Endodermal cell (in vitro differentiated cells): ENCODE measurements around the gene TMEM109. TPM values are rescaled to one million over a fixed set of nuclear protein-coding genes. Genes with fewer than 3 reads are reported as not detected.

ENCODE experiments used
- DNase-seq: peaks from one replicate; pipeline ENCODE4 v3.0.0-alpha.2; 2017
- H3K27ac ChIP-seq: 2 replicates; pipeline ENCODE4 v1.5.1; 2013; ENCODE audit warnings: mild to moderate bottlenecking, low read depth, low read length, moderate library complexity
- H3K27me3 ChIP-seq: 2 replicates; pipeline ENCODE4 v1.6.1; 2013; ENCODE audit warnings: mild to moderate bottlenecking, low read length, moderate library complexity; ENCODE audit not compliant: insufficient read depth, control insufficient read depth, poor library complexity, severe bottlenecking
- H3K36me3 ChIP-seq: 2 replicates; pipeline ENCODE4 v1.7.0; 2013; ENCODE audit warnings: mild to moderate bottlenecking, low read length, moderate library complexity; ENCODE audit not compliant: control insufficient read depth, insufficient read depth
- H3K4me1 ChIP-seq: one replicate; pipeline ENCODE4 v1.7.0; 2013; ENCODE audit warnings: low read length; ENCODE audit not compliant: control insufficient read depth, insufficient read depth
- H3K4me3 ChIP-seq: 2 replicates; pipeline ENCODE4 v1.5.1; 2013; ENCODE audit warnings: mild to moderate bottlenecking, low read length, moderate library complexity
- H3K9ac ChIP-seq: 2 replicates; pipeline ENCODE4 v1.6.1; 2013; ENCODE audit warnings: mild to moderate bottlenecking, low read length, moderate library complexity; ENCODE audit not compliant: poor library complexity, severe bottlenecking; ENCODE audit errors: extremely low read depth
- H3K9me3 ChIP-seq: 2 replicates; pipeline ENCODE4 v1.6.1; 2013; ENCODE audit warnings: mild to moderate bottlenecking, low read length, moderate library complexity; ENCODE audit not compliant: control insufficient read depth
- H3K27ac Mint-ChIP-seq: 2 replicates; pipeline ENCODE4 v1.8.0; 2020; ENCODE audit warnings: mixed read lengths
- H3K27me3 Mint-ChIP-seq: 2 replicates; pipeline ENCODE4 v1.8.0; 2021; ENCODE audit warnings: mild to moderate bottlenecking, mixed read lengths; ENCODE audit not compliant: insufficient read depth
- H3K36me3 Mint-ChIP-seq: 2 replicates; pipeline ENCODE4 v1.8.0; 2020; ENCODE audit warnings: low read depth, mixed read lengths
- H3K4me1 Mint-ChIP-seq: 2 replicates; pipeline ENCODE4 v1.8.0; 2020; ENCODE audit warnings: mixed read lengths
- H3K4me3 Mint-ChIP-seq: 2 replicates; pipeline ENCODE4 v1.8.0; 2020; ENCODE audit warnings: mild to moderate bottlenecking, moderate library complexity, mixed read lengths
- H3K9me3 Mint-ChIP-seq: 2 replicates; pipeline ENCODE4 v1.8.0; 2020; ENCODE audit warnings: mild to moderate bottlenecking, mixed read lengths
- WGBS, 2 experiments: methylation state at CpG; one replicate each; pipeline versions ENCODE4 v1.1.5 to v1.1.7; 2013; ENCODE audit warnings: missing lambda C conversion rate in 2 of 2, mixed read lengths in 1 of 2; ENCODE audit not compliant: insufficient coverage in 1 of 2, insufficient read length in 1 of 2; 5-methylcytosine and 5-hydroxymethylcytosine counted together
- total RNA-seq, 2 donors: library from RNA; stranded (reverse); fragmentation: NEBNext Ultra II Directional in 1 of 2; extraction: Animal tissue kit (Norgen Biotek cat#: 25700) in 1 of 2; gene quantifications; 2 replicates in 1 of 2; 3 replicates in 1 of 2; pipeline ENCODE4 v1.2.1, GENCODE V29; 2021
- TF ChIP-seq, protein P1 (sequence below): fragments of 200-600 bp; sonication (generic); conservative IDR thresholded peaks from 2 replicates; pipeline ENCODE4 v1.5.0; 2021; ENCODE audit warnings: antibody characterized with exemption, mild to moderate bottlenecking

TMEM109 gene
- total RNA-seq, 2 donors from 2014 or later = 41.4 to 56.8 TPM

GRCh38 chr11:60895687-60896086, 18.3 kb upstream of the TMEM109 start:
- Histone ChIP-seq H3K27me3 (no peaks in the 10 kb centered on the region), H3K27ac (no peak overlapping the region), H3K4me3 (no peak overlapping the region), H3K4me1 (no peaks in the 10 kb centered on the region), H3K36me3 (peaks cover 83% of the 10 kb centered on the region), H3K9ac (no peak overlapping the region), H3K9me3 (no peaks in the 10 kb centered on the region)
- H3K27me3 Mint-ChIP-seq = no peaks in the 10 kb centered on the region
- H3K4me1 Mint-ChIP-seq = no peaks in the 10 kb centered on the region
- no peak overlapping the region for H3K4me3 Mint-ChIP-seq
- H3K9me3 Mint-ChIP-seq = no peaks in the 10 kb centered on the region
- DNase-seq = no peak
- TF ChIP-seq, protein P1, sequence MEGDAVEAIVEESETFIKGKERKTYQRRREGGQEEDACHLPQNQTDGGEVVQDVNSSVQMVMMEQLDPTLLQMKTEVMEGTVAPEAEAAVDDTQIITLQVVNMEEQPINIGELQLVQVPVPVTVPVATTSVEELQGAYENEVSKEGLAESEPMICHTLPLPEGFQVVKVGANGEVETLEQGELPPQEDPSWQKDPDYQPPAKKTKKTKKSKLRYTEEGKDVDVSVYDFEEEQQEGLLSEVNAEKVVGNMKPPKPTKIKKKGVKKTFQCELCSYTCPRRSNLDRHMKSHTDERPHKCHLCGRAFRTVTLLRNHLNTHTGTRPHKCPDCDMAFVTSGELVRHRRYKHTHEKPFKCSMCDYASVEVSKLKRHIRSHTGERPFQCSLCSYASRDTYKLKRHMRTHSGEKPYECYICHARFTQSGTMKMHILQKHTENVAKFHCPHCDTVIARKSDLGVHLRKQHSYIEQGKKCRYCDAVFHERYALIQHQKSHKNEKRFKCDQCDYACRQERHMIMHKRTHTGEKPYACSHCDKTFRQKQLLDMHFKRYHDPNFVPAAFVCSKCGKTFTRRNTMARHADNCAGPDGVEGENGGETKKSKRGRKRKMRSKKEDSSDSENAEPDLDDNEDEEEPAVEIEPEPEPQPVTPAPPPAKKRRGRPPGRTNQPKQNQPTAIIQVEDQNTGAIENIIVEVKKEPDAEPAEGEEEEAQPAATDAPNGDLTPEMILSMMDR = no peak
- H3K27ac Mint-ChIP-seq = no peak overlapping the region
- 96% methylated on average over 5 of the region's 5 CpGs; no CpG with 5 or more reads in 1 of the 2 experiments for WGBS, 2 experiments
- H3K36me3 Mint-ChIP-seq = peaks cover 63% of the 10 kb centered on the region

DNA sequence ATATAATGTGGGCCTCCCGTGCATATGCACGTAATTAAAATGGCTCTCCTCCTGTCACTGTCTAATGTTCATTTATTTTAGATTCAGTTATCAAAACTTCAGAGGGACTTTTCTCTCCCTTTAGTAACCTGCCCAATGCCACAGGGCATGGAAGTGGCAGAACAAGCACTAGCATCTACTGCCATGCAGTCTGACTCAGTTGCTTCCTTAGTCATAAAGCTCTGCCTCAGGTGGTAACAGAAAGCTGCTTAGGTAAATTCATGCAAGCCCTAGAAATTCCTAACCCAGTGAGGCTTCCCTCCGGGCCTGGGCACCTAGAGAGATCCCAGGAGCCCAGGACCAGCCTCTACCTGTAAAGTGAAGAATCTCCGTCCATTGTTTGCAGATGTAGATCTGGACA, 16.5 kb upstream of the TMEM109 start:
- no peaks in the 10 kb centered on the region for H3K4me1 Mint-ChIP-seq
- no peaks in the 10 kb centered on the region for H3K27me3 Mint-ChIP-seq
- H3K36me3 ChIP-seq = peaks cover 88% of the 10 kb centered on the region

GRCh38 chr11:60899046-60899936, 14.7 kb upstream of the TMEM109 start:
- Histone ChIP-seq H3K4me1 (no peaks in the 10 kb centered on the region), H3K36me3 (peaks cover 89% of the 10 kb centered on the region), H3K9ac (no peak overlapping the region), H3K27ac (no peak overlapping the region), H3K4me3 (no peak overlapping the region), H3K27me3 (no peaks in the 10 kb centered on the region), H3K9me3 (no peaks in the 10 kb centered on the region)
- TF ChIP-seq, protein P1 = peak; percentile 96
- H3K27ac Mint-ChIP-seq = peak overlapping the region; percentile 78
- H3K4me3 Mint-ChIP-seq = no peak overlapping the region
- WGBS, 2 experiments = 57 to 71% methylated on average over 10 to 12 of the region's 12 CpGs
- H3K4me1 Mint-ChIP-seq = peaks cover under 1% of the 10 kb centered on the region
- no peaks in the 10 kb centered on the region for H3K9me3 Mint-ChIP-seq
- H3K27me3 Mint-ChIP-seq = no peaks in the 10 kb centered on the region
- peaks cover 67% of the 10 kb centered on the region for H3K36me3 Mint-ChIP-seq
- DNase-seq = peak; percentile 80

More for the DNA sequence above, 16.5 kb upstream of the TMEM109 start:
- Mint-ChIP-seq H3K36me3 (peaks cover 71% of the 10 kb centered on the region), H3K27ac (no peak overlapping the region), H3K4me3 (no peak overlapping the region), H3K9me3 (no peaks in the 10 kb centered on the region)
- H3K27me3 ChIP-seq = no peaks in the 10 kb centered on the region
- WGBS, 2 experiments = 92 to 93% methylated on average over 4 of the region's 4 CpGs
- TF ChIP-seq, protein P1 = no peak
- no peak for DNase-seq
- H3K9ac ChIP-seq = no peak overlapping the region
- no peaks in the 10 kb centered on the region for H3K4me1 ChIP-seq
- H3K27ac ChIP-seq = no peak overlapping the region
- no peak overlapping the region for H3K4me3 ChIP-seq
- no peaks in the 10 kb centered on the region for H3K9me3 ChIP-seq
